ENCODE measurements around the gene JPT1. TPM values are rescaled to one million over a fixed set of nuclear protein-coding genes. Genes with fewer than 3 reads are reported as not detected.

Gene JPT1
- total RNA-seq, 2 donors from 2014 or later, result 19.6 to 45.7 TPM

GRCh38 chr17:75124041-75124818, 30.1 kb downstream of the JPT1 start:
- TF ChIP-seq CTCF (IDR thresholded peaks at IDR 0.05), result no peak
- H3K27me3 ChIP-seq (replicated peaks; ENCODE audit: insufficient read depth), result no peaks in the 10 kb centered on the region
- no peaks in the 10 kb centered on the region for H3K9me3 ChIP-seq
- ATAC-seq (ENCODE audit: insufficient number of reproducible peaks, low FRiP score, low read depth) (no peak), DNase-seq (ENCODE audit: low spot score) (no peak)
- peaks cover 3% of the 10 kb centered on the region for H3K36me3 ChIP-seq
- H3K4me1 ChIP-seq (ENCODE audit: control insufficient read depth in 1 of 2, low read depth in 2 of 2), result no peaks in the 10 kb centered on the region
- H3K27ac ChIP-seq, result no peak overlapping the region
- H3K4me3 ChIP-seq, result no peak overlapping the region

GRCh38 chr17:75118307-75118706, 36.0 kb downstream of the JPT1 start:
- Histone ChIP-seq H3K9me3 (no peaks in the 10 kb centered on the region), H3K27me3 (replicated peaks; ENCODE audit: insufficient read depth) (no peaks in the 10 kb centered on the region), H3K4me3 (no peak overlapping the region), H3K4me1 (ENCODE audit: control insufficient read depth in 1 of 2, low read depth in 2 of 2) (peaks cover 7 to 16% of the 10 kb centered on the region in 2 donors), H3K27ac (no peak overlapping the region), H3K36me3 (peaks cover 3% of the 10 kb centered on the region)
- ATAC-seq (ENCODE audit: insufficient number of reproducible peaks, low FRiP score, low read depth) (no peak), DNase-seq (ENCODE audit: low spot score) (no peak)
- no peak for TF ChIP-seq CTCF (IDR thresholded peaks at IDR 0.05)

GRCh38 chr17:75116737-75117136, 37.6 kb downstream of the JPT1 start:
- Histone ChIP-seq H3K4me1 (ENCODE audit: control insufficient read depth in 1 of 2, low read depth in 2 of 2) (peaks cover 7 to 20% of the 10 kb centered on the region in 2 donors), H3K4me3 (no peak overlapping the region), H3K36me3 (peaks cover 3% of the 10 kb centered on the region), H3K27me3 (replicated peaks; ENCODE audit: insufficient read depth) (no peaks in the 10 kb centered on the region), H3K9me3 (no peaks in the 10 kb centered on the region), H3K27ac (no peak overlapping the region)
- DNase-seq (ENCODE audit: low spot score), result no peak
- no peak for TF ChIP-seq CTCF (IDR thresholded peaks at IDR 0.05)
- ATAC-seq (ENCODE audit: insufficient number of reproducible peaks, low FRiP score, low read depth), result no peak

- ATAC-seq (ENCODE audit: insufficient number of reproducible peaks, low FRiP score, low read depth), result no peak
- TF ChIP-seq CTCF (IDR thresholded peaks at IDR 0.05), result no peak
- H3K36me3 ChIP-seq, result no peaks in the 10 kb centered on the region
- H3K4me3 ChIP-seq, result no peak overlapping the region
- no peaks in the 10 kb centered on the region for H3K9me3 ChIP-seq
- peaks cover 14 to 31% of the 10 kb centered on the region in 2 donors for H3K4me1 ChIP-seq (ENCODE audit: control insufficient read depth in 1 of 2, low read depth in 2 of 2)
- no peak overlapping the region for H3K27ac ChIP-seq
- no peak for DNase-seq (ENCODE audit: low spot score)
- H3K27me3 ChIP-seq (replicated peaks; ENCODE audit: insufficient read depth), result no peaks in the 10 kb centered on the region
These were observed 38.8 kb downstream of the JPT1 start for GRCh38 chr17:75115555-75115954.

GRCh38 chr17:75114552-75115314, 39.6 kb downstream of the JPT1 start:
- Histone ChIP-seq H3K4me3 (peak overlapping the region; percentile 74), H3K27ac (peak overlapping the region; percentile 50 to 74), H3K4me1 (ENCODE audit: control insufficient read depth in 1 of 2, low read depth in 2 of 2) (peaks cover 14 to 34% of the 10 kb centered on the region in 2 donors), H3K27me3 (replicated peaks; ENCODE audit: insufficient read depth) (no peaks in the 10 kb centered on the region), H3K9me3 (no peaks in the 10 kb centered on the region), H3K36me3 (no peaks in the 10 kb centered on the region)
- DNase-seq (ENCODE audit: low spot score), result no peak
- TF ChIP-seq CTCF (IDR thresholded peaks at IDR 0.05), result no peak
- ATAC-seq (ENCODE audit: insufficient number of reproducible peaks, low FRiP score, low read depth), result no peak

Measured in thoracic aorta (tissue), 2 donors.